Prostate gland (tissue), 2 donors: ENCODE data around the gene MLPH. TPM values are rescaled to one million over a fixed set of nuclear protein-coding genes. Genes with fewer than 3 reads are reported as not detected.

Experiments
- DNase-seq: peaks from one replicate; pipeline ENCODE4 v3.0.0-alpha.2; 2019; ENCODE audit warnings: low spot score
- H3K27ac ChIP-seq, 2 donors: fragments of 200-600 bp; sonication (generic); 2 replicates each; pipeline ENCODE4 v1.5.1; 2017 to 2019
- H3K27me3 ChIP-seq: fragments of 200-600 bp; sonication (generic); replicated peaks from 2 replicates; pipeline ENCODE4 v1.5.1; 2019; ENCODE audit not compliant: insufficient read depth
- H3K36me3 ChIP-seq, 2 donors: fragments of 200-600 bp; sonication (generic); 1 replicate in 1 of 2; 2 replicates in 1 of 2; pipeline versions ENCODE4 v1.5.1 to v1.8.1; 2017 to 2019
- H3K4me1 ChIP-seq: fragments of 200-600 bp; sonication (generic); replicated peaks from 2 replicates; pipeline ENCODE4 v1.5.1; 2019
- H3K4me3 ChIP-seq, 2 donors: fragments of 200-600 bp; sonication (generic); 2 replicates each; pipeline ENCODE4 v1.5.1; 2017 to 2019
- H3K9me3 ChIP-seq: fragments of 200-600 bp; sonication (generic); 2 replicates; pipeline ENCODE4 v1.5.1; 2017
- CTCF ChIP-seq, 4 experiments: fragments of 200-600 bp in 2 of 4; fragments of 450-650 bp in 2 of 4; sonication (generic) in 2 of 4; IDR thresholded peaks; 1 replicate in 3 of 4; 2 replicates in 1 of 4; pipeline ENCODE4 v1.5.1; 2016 to 2019; ENCODE audit warnings: antibody characterized with exemption in 4 of 4, mild to moderate bottlenecking in 2 of 4, moderate library complexity in 2 of 4
- POLR2A ChIP-seq: fragments of 450-650 bp; IDR thresholded peaks from one replicate; pipeline ENCODE4 v1.6.1; 2016; ENCODE audit warnings: antibody characterized with exemption, mild to moderate bottlenecking
- POLR2AphosphoS5 ChIP-seq: sonication (generic); formaldehyde crosslinking; IDR thresholded peaks from one replicate; pipeline ENCODE4 v1.6.1; 2017; ENCODE audit warnings: antibody characterized with exemption
- WGBS: methylation state at CpG from one replicate; pipeline ENCODE4 v1.1.5; 2018; 5-methylcytosine and 5-hydroxymethylcytosine counted together
- intact Hi-C: fragments of 100-400 bp; cut with DNase I; formaldehyde crosslinking; loops from one replicate; pipeline ENCODE4 v1.14.2; 2022
- total RNA-seq, 2 donors: library from RNA; depleted of rRNA; stranded (reverse); fragments of >200 nt; gene quantifications; one replicate each; pipeline ENCODE4 v1.1.0, GENCODE V29; 2016

The MLPH gene
- total RNA-seq, 2 donors from 2014 or later, result 371 to 393 TPM

GRCh38 chr2:237497009-237497837 lies 10.2 kb downstream of the MLPH start:
- peak overlapping the region; percentile 26 to 98 for H3K27ac ChIP-seq
- H3K4me1 ChIP-seq, result peaks cover 17% of the 10 kb centered on the region
- TF ChIP-seq CTCF (IDR thresholded peaks at IDR 0.05), result no peak
- TF ChIP-seq POLR2A, result no peak
- no peak for TF ChIP-seq POLR2AphosphoS5
- WGBS, result 74% methylated on average over 23 of the region's 23 CpGs
- H3K27me3 ChIP-seq, result no peaks in the 10 kb centered on the region
- no peak for DNase-seq
- H3K36me3 ChIP-seq, result no peaks in the 10 kb centered on the region
- intact Hi-C loops, result no loop called here
- H3K4me3 ChIP-seq, result no peak overlapping the region
- no peaks in the 10 kb centered on the region for H3K9me3 ChIP-seq

- no peaks in the 10 kb centered on the region for H3K27me3 ChIP-seq
- TF ChIP-seq POLR2AphosphoS5, result no peak
- TF ChIP-seq CTCF (IDR thresholded peaks at IDR 0.05), result no peak
- TF ChIP-seq POLR2A, result no peak
- 75% methylated on average over 10 of the region's 10 CpGs for WGBS
- intact Hi-C loops, result no loop called here
- DNase-seq, result no peak
- no peak overlapping the region for H3K4me3 ChIP-seq
- H3K4me1 ChIP-seq, result peaks cover 21% of the 10 kb centered on the region
- H3K36me3 ChIP-seq, result no peaks in the 10 kb centered on the region
- no peaks in the 10 kb centered on the region for H3K9me3 ChIP-seq
- H3K27ac ChIP-seq, result peak overlapping the region in 1 of 2 donors; percentile 98
Measured at GRCh38 chr2:237497838-237498186, 10.8 kb downstream of the MLPH start.

GRCh38 chr2:237498341-237498740 lies 11.3 kb downstream of the MLPH start:
- peaks cover 27% of the 10 kb centered on the region for H3K4me1 ChIP-seq
- intact Hi-C loops, result no loop called here
- no peak for DNase-seq
- H3K9me3 ChIP-seq, result no peaks in the 10 kb centered on the region
- no peaks in the 10 kb centered on the region for H3K27me3 ChIP-seq
- 90% methylated on average over 5 of the region's 11 CpGs for WGBS
- peak overlapping the region; percentile 38 to 98 for H3K27ac ChIP-seq
- TF ChIP-seq POLR2AphosphoS5 (no peak), CTCF (IDR thresholded peaks at IDR 0.05) (no peak), POLR2A (no peak)
- no peak overlapping the region for H3K4me3 ChIP-seq
- no peaks in the 10 kb centered on the region for H3K36me3 ChIP-seq

- Histone ChIP-seq H3K27ac (peak overlapping the region; percentile 90 to 98), H3K27me3 (no peaks in the 10 kb centered on the region), H3K4me3 (no peak overlapping the region), H3K9me3 (no peaks in the 10 kb centered on the region), H3K4me1 (peaks cover 31% of the 10 kb centered on the region), H3K36me3 (no peaks in the 10 kb centered on the region)
- no peak for TF ChIP-seq POLR2A
- TF ChIP-seq POLR2AphosphoS5, result no peak
- no peak for TF ChIP-seq CTCF (IDR thresholded peaks at IDR 0.05)
- no peak for DNase-seq
- intact Hi-C loops, result no loop called here
- 64% methylated on average over 13 of the region's 13 CpGs for WGBS
Measured at GRCh38 chr2:237500681-237501424, 13.8 kb downstream of the MLPH start.
